NK-92 (cell line): ENCODE data around the gene GALNT2.

Experiments
- DNase-seq: peaks from one replicate; lab custom pipeline; 2025; ENCODE audit not compliant: unreplicated experiment; lab: John Stamatoyannopoulos, UW

GALNT2 gene

DNA sequence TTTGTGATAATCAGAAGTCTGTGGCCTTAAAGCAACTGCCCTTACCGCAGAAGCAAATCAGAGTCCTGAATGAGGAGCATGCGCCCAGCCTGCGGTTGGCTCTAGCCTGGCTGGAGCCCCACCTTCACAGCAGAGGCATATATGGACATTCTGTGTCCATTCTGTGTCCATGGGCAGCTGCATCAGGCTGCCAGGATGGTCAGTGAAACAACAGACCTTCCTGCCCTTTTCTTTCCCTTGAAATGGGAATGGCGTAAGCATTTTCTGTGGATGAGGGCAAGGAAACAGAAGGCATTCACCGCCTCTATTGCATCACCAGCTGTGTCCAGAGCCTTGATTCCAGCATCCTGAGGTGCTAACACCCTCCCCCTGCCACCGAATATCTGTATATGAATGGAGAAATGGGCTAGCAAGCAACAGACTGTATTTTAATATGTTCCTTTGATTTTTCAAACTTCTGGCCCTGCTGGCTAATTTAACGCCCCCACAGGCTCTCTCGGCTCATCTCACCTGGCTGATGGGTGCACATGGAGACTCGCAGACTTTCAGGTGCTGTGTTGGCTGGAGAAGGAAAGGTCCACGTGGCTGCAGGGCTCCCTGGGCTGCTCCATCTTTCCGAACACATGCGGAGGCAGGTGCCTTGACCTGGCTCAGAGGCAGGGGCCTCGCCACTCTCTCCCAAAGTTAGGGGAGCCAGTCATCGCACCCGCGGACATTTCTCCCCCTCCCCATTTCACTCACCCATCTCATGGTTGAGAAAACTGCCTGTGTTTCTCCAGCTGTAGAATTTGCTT lies 159.2 kb downstream of the GALNT2 start:
- no peak for DNase-seq

DNA sequence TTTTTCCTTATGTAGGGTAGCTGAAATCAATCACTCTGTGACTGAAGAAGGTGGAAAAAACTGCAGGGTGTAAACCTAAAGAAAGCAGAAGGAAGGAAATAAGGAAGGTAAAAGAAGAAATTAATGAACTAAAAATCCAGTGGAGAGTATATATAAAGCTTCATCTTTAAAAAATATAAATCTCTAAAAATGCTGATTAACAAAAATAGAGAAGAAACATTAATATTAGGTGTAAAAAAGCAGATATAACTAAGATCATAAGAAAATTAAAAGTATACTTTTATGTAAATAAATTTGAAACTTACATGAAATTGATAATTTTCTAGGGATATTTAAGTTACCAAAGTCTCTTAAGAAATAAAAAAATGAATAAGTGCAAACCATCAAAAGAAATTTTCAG lies 159.8 kb downstream of the GALNT2 start:
- no peak for DNase-seq

DNA sequence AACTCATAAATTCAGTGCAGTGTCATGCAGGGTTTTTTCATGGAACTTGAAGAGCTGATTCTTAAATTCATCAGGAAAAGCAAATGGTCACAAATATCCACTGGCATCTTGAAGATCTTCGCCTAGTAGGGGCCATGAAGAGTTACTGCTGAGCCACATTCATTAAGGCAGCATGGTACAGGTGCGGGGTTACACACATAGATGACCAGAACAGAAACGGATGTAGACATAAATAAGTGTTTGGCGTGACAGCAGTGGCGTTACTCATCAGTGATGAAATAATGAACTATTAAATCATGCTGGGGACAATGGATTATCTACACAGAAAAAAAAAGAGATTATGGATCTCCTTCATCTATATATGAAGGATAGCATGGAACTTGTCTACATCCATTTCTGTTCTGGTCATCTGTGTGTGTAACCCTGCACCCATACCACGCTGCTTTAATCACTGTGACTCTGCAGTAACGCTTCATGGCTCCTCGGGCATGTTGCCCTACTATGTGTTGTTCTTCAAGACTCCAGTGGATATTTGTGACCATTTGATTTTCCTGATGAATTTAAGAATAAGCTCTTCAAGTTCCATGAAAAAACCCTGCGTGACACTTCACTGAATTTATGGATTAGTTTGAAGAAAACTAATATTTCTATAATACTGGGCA lies 161.3 kb downstream of the GALNT2 start:
- DNase-seq, result no peak

DNA sequence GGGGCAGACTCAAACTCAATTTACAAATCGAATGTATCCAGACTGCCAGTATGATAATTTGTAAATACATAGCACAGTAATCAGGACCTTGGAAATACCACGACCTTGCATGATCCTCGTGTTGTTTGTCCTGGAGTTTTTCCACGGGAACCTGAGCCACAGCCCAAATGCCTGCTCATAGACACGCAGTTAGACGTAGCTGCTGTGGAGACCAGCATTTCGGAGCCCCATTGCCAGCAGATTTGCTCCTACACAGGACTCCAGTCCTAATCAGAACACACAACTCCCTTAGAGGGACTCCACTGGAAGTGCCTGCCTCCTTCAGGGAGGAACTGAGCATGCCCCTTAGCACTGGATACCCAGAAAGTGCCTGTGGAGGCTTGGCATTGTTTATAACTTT lies 163.2 kb downstream of the GALNT2 start:
- DNase-seq, result no peak

DNA sequence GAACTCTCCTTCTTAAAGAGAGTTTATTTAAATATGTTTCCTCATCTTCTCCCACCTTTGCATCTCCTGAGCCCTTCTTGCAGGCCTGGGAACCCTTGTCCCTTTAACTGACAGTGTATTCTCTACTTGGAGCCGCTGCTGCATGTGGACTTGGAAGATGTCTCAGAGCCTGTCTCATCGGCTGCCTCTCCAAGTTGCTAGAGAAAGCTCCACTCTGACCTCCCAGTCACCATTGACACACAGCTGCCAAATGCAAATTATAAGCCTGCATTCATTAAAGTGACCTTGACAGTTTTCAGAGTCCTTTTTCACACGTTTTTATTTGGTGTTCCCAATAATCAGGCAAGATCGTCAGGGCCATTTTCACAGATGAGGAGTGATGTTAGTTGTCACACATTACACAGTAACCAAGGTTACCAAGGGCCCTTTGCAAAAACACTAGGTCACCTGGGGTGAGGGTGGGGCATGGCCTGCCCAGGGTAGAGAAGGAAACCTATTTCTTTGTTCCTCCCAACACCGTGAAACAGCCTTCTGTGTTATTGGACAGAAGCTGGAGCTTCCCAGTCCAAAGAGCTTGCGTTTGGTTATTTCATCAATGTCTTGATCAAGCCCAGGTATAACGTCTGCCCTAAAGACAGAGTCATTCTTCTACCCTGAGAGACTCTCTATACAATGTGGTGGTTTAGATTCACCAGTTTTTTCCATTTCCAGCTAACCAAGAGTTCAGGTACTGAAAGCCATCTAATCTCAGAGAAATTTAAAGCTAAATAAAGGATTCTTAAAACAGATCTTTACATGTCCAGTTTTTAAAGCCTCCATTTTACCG lies 164.1 kb downstream of the GALNT2 start:
- DNase-seq, result no peak

DNA sequence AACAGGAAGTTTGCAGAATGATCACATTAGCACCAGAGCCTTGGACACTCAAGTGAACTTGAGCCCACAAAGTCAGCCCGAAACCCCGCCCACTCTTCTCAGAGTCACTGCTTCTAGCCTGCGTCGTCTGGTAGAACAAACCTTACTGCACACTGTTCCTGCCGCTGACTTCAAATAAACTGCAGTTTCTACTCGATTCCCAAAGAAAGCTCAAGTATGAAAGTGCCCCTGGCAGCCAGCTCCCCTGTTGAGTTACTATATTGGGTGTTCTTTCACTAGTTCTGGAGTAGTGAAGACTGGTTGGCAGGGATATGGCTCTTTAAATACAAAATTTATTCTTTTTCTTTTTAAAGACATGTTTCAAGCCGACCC lies 164.7 kb downstream of the GALNT2 start:
- no peak for DNase-seq

DNA sequence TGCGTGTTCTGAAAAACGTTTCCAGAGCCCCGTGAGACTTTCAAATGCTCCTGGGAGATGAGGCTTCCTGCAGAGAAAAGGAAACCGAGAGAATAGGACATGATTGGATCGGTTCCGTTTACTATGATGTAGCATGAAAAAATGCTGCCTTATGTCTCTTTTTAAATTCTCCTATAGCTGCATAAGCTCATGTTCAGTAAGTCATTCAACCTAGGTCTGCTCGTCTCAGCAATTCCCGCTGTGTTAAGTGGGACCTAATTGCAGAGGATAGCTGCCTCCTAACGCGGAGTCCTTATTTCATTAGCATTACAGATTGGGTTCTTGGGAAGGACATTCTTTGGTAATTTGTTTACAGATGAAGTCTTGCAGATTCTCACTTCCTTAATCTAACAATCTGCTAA lies 165.3 kb downstream of the GALNT2 start:
- no peak for DNase-seq

DNA sequence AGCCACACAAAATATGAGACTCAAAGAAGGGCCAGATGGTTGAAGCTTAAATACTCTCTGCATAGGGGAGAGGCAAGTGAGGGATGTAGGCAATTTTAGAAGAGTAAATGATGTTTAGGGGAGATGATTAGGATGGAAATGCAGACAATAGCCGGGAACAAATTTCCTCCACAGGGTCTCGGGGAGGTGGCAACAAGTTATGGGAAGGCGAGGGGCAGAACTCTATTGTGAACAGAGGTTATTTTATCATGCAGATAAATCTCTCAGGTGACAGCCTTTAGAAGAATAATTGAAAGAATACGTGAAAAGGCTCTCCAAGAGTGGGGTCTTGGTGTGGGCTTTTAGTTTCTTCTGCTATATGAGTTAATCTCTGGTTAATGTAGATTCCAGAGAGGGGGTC lies 166.7 kb downstream of the GALNT2 start:
- no peak for DNase-seq

DNA sequence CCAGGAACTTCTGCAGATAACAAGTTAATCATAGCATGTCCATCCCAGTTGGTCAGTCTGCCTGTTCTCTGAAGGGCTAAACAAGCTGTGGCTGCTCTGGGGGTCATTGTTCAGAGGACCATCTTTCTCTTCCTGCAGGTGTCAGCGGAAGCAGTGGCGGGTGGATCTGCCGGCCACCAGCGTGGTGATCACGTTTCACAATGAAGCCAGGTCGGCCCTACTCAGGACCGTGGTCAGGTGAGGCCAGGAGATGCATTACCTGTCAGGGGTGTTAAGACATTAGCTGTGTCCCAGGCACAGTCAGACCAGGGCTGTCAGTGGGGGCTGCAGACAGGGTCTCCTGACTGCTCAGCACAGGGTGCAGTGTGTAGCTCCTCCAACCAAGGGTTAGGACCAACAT lies 168.8 kb downstream of the GALNT2 start:
- DNase-seq, result no peak

DNA sequence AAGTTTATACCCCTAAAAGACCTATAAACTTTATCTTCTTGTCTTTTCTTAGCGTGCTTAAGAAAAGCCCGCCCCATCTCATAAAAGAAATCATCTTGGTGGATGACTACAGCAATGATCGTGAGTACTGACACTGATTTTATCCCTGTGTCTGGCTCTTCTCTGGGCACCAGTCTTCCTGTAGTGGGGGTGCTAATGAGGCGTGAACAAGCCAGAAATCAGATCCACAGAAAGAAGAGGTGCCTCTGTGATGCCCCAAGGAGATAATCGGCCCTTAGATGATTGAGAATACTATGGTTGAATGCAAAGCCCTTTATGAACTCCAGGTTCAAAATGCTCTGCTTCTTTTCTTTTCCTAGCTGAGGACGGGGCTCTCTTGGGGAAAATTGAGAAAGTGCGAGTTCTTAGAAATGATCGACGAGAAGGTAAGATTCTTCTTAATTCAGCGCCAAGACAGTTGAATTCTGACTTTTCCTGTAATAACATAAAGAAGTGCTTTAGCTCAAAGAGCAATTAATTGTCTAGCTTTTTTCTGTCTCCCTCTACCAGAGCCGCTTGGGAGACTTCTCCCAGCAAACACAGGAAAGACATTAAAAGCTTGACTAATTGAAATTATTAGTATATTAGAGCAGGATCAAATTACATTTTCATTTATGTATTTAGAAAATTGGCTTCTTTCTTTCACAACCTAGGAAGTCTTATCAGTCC lies 169.4 kb downstream of the GALNT2 start:
- no peak for DNase-seq

DNA sequence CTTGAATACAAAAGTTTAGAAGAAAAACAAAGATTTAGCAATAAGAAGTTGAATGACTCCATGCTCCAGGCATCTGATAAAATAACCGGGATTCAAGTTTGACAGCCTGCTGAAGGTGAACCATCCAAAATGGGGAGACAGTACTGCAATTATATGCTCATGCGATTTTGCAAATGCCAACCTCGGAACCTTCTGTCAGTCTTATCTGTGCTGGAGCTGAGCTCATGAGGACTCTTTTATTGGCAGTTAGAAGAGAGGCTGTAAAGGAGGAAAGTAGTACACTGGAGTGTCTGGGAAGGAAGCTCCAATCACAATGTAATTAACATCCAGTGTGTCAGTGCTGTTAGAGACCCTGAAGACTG lies 170.0 kb downstream of the GALNT2 start:
- no peak for DNase-seq

DNA sequence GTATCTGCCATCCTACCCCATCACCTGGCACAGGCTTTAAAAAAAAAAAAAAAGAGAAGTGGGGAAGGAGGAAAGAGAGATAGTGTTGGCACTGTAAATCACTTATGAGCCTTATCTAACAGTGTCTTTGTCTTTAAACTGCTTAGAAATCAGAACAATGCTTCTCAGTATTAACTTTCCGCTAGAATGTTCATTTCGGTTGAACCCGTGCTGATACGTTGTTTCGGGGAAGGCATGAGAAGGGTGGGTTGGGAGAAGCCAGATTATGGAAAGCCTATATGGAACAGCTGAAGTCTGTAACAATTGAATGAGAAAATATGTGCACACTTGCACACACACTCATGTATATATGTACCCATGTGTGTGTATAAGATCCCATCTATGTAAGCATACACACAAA lies 170.8 kb downstream of the GALNT2 start:
- DNase-seq, result no peak

DNA sequence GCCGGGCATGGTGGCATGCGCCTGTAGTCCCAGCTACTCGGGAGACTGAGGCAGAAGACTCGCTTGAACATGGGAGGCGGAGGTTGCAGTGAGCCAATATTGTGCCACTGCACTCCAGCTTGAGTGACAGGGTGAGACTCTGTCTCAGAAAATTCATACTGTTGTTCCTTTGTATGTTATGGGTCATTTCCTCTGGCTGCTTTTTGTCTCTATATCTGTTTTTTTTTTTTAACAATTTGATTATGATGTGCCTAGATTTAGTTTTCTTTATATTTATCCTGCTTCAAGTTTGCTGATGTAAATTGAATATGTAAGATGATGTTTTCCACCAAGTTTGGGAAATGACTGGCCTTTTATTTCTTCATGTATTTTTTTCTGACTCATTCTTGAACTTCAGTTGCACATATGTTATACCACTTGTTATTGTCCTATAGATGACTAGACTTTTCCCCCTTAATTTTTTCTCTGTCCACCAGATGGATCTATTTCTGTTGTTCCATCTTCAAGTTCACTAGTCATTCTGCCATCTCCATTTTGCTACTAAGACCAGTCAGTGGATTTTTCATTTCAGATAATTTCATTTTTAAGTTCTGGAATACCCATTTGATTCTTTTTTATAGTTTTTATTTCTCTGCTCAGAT lies 173.5 kb downstream of the GALNT2 start:
- no peak for DNase-seq

DNA sequence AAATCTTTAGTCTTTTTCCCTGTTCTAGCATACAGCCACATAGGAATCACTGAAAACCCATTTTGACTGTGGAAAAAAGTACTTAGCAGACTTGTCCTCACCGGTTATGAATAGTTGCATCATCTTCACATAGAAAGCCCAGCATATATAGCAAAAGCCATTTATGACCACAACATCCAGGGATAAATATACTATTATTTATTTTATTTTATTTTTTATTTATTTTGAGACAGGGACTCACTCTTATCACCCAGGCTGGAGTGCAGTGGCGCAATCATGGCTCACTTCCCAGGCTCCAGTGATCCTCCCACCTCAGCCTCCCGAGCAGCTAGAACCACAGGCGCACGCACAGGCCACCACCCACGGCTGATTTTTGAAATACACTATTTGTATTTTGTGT lies 175.3 kb downstream of the GALNT2 start:
- DNase-seq, result no peak

DNA sequence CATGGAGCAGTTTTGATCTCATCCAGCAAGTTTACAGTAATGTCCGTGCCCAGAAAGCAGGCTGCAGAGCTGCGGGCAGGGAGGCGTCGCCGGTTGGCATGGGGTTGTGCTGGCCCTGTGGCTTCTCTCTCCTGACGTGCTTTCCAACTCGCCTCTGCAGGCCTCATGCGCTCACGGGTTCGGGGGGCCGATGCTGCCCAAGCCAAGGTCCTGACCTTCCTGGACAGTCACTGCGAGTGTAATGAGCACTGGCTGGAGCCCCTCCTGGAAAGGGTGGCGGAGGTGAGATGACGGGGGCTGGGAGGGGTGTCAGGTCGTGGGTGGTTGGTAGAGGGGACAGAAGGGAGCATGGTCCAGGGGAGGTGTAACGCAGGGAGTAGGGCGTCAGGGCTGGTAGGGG lies 176.1 kb downstream of the GALNT2 start:
- no peak for DNase-seq

DNA sequence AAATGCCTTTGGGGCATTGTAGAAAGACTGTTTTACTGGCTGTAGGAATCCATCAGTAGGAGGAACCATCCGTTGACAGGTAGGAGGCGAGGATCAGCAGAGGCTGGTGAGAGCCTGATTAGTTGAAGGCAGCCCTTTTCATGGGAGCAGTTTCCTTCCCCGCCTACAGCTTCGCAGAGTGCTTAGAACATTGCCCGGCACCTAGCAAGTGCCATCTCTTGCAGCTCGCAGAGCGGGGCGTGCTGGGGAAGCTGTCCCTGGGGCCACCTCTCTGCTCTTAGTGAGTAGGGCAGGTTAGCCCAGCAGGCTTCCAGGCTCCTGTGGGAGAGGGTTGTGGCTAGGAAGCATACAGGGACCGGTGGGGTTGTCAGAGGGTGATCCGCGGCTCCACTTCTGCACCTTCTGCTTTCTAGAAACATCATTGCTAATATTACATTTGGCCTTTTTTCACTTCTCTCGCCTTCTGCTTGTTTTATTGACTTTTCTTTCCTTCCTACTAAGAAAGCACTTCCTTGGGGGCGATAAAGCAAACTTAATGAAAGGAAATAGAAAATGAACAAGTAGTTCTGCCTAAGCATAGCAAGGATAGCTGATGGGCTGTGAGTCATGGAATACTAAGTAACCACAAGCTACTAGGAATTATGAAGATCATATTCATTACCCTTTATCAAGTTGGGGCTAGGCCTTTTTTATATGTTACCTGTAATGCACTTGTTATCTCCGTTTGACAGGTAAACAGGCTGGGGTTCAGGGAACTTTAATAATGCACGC lies 176.7 kb downstream of the GALNT2 start:
- DNase-seq, result no peak

DNA sequence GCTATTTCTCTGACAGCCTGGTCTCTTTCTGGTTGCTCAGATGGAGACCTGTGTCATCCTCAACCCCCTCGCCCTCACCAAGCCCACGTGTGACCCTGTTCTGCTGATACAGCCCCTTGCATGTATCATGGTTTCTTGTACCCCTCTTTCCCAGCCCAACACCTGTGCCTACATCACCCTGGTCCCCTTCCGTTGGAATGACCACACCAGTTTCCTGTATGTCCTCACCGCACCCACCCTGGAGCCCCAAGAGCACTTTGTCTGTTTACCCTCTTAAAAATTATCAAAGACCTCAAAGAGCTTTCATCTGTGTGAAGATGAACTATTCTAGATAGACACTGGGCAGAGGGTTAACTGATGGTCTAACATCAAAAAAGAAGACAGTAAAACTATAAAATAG lies 179.5 kb downstream of the GALNT2 start:
- no peak for DNase-seq

DNA sequence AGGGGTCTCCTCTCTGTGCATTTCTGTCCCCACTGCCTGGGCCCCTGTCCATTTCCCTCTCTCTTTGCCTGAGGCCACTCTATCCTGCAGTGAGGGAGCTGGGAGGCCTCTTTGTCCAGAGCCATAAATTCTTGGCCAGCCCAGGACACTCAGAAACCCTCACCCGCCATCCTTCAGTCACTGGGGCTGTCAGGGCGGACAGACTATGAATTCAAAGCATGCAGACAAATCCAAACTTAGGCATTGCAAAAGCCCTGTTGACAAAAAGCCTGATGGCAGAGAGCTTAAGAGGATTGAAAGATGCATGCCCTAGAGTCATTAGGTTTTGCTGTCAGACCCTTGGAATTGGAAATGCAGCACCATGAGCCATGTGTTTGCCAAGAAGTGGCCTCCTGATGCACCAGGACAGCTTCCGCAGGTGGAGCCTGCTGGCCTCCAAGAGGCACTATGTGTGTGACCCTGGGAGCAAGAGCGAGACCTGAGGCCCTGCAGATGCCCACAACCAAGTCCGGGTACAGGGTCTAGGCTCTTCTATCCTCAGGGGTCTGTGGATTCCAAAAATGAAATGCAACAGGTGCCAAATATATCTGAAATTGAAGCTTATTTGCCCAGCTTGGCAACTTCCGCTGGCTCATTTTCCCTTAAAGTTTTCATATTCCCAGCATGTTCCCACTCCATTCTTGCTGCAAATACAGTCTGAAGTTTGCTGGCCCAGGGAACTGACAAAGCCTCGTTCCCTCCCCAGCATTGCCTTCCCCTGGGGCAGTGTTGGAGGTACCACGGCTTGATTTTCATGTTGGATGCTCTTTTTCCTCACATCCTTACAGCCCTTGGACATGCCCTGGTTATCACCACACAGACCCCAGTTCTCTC lies 181.2 kb downstream of the GALNT2 start:
- no peak for DNase-seq

DNA sequence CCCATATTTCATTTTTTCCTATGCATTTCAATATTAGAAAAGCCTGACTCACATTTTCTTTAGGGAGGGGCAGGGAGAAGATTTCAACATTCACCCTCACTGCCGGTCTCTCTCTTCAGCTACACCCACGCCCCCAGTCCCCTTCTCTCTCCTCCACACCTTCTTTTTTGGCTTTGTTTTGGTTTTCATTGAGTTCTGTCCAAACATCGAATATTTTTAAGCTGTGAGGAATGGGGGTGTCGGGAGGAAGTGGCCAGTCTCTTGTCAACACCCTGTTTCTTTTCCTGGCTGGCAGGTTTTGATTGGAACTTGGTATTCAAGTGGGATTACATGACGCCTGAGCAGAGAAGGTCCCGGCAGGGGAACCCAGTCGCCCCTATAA lies 181.8 kb downstream of the GALNT2 start:
- DNase-seq, result no peak
